GM23338 (cell line): Measurements from ENCODE around the gene TSC22D2. TPM values are rescaled to one million over a fixed set of nuclear protein-coding genes. Genes with fewer than 3 reads are reported as not detected.

ENCODE experiments used
- ATAC-seq: fragments of 200-7000 bp; cut with Tn5 transposase; 3 replicates; pipeline ENCODE4 v1.9.1; 2020
- DNase-seq: peaks from one replicate; pipeline ENCODE4 v3.0.0-alpha.2; 2015; ENCODE audit warnings: low spot score
- H2AFZ ChIP-seq: fragments of 200-600 bp; sonication (generic); 2 replicates; pipeline ENCODE4 v1.8.0; 2016; ENCODE audit warnings: antibody characterized with exemption, mild to moderate bottlenecking, moderate library complexity
- H3F3A ChIP-seq: fragments of 200-600 bp; sonication (generic); replicated peaks from 2 replicates; pipeline ENCODE4 v1.8.0; 2017; ENCODE audit warnings: antibody characterized with exemption, mixed run types, low read depth
- H3K27ac ChIP-seq: fragments of 200-600 bp; sonication (generic); 2 replicates; pipeline ENCODE4 v1.6.1; 2016; ENCODE audit warnings: low read depth
- H3K27me3 ChIP-seq: fragments of 200-600 bp; sonication (generic); 2 replicates; pipeline ENCODE4 v1.8.0; 2016; ENCODE audit warnings: mild to moderate bottlenecking, mixed run types, moderate library complexity; ENCODE audit not compliant: insufficient read depth
- H3K36me3 ChIP-seq: fragments of 200-600 bp; sonication (generic); 2 replicates; pipeline ENCODE4 v1.8.0; 2016; ENCODE audit warnings: mild to moderate bottlenecking; ENCODE audit not compliant: insufficient read depth
- H3K4me1 ChIP-seq: fragments of 200-600 bp; sonication (generic); 2 replicates; pipeline ENCODE4 v1.8.0; 2016; ENCODE audit warnings: mild to moderate bottlenecking, moderate library complexity; ENCODE audit not compliant: insufficient read depth
- H3K4me2 ChIP-seq: fragments of 200-600 bp; sonication (generic); 2 replicates; pipeline ENCODE4 v1.7.1; 2017; ENCODE audit warnings: mixed run types
- H3K4me3 ChIP-seq: fragments of 200-600 bp; sonication (generic); 2 replicates; pipeline ENCODE4 v1.6.1; 2016; ENCODE audit warnings: mixed run types
- H3K79me2 ChIP-seq: fragments of 200-600 bp; sonication (generic); replicated peaks from 2 replicates; pipeline ENCODE4 v1.8.0; 2017; ENCODE audit warnings: mild to moderate bottlenecking; ENCODE audit not compliant: insufficient read depth
- H3K9me2 ChIP-seq: fragments of 200-600 bp; sonication (generic); 2 replicates; pipeline ENCODE4 v1.8.0; 2017; ENCODE audit not compliant: insufficient read depth
- H4K20me1 ChIP-seq: fragments of 200-600 bp; sonication (generic); replicated peaks from 2 replicates; pipeline ENCODE4 v1.8.0; 2017; ENCODE audit warnings: mild to moderate bottlenecking; ENCODE audit not compliant: insufficient read depth
- H3K27ac Mint-ChIP-seq: 2 replicates; pipeline ENCODE4 v1.8.0; 2020; ENCODE audit warnings: inconsistent platforms, mild to moderate bottlenecking, moderate library complexity, mixed read lengths
- H3K27me3 Mint-ChIP-seq: 3 replicates; pipeline ENCODE4 v1.8.0; 2022; ENCODE audit warnings: low read depth, mild to moderate bottlenecking, moderate library complexity, mixed read lengths, inconsistent platforms; ENCODE audit not compliant: insufficient read depth, poor library complexity
- H3K36me3 Mint-ChIP-seq: 3 replicates; pipeline ENCODE4 v1.8.0; 2021; ENCODE audit warnings: low read depth, mild to moderate bottlenecking, inconsistent platforms, moderate library complexity, mixed read lengths
- H3K4me1 Mint-ChIP-seq: 3 replicates; pipeline ENCODE4 v1.8.0; 2020; ENCODE audit warnings: mild to moderate bottlenecking, inconsistent platforms, mixed read lengths
- H3K4me3 Mint-ChIP-seq: 3 replicates; pipeline ENCODE4 v1.8.0; 2021; ENCODE audit warnings: moderate library complexity, mild to moderate bottlenecking, inconsistent platforms, mixed read lengths
- H3K9me3 Mint-ChIP-seq: 3 replicates; pipeline ENCODE4 v1.8.0; 2020; ENCODE audit warnings: moderate library complexity, mild to moderate bottlenecking, inconsistent platforms, mixed read lengths
- CTCF ChIP-seq, 2 experiments: fragments of 200-600 bp in 1 of 2; sonication (generic) in 1 of 2; conservative IDR thresholded peaks; 2 replicates each; pipeline versions ENCODE4 v1.5.1 to v1.6.1; 2016 to 2017; ENCODE audit warnings: antibody characterized with exemption in 2 of 2, low read depth in 2 of 2, mild to moderate bottlenecking in 2 of 2, moderate library complexity in 1 of 2
- EZH2 ChIP-seq: fragments of 200-600 bp; sonication (generic); IDR thresholded peaks from one replicate; pipeline ENCODE4 v1.8.0; 2017; ENCODE audit warnings: antibody characterized with exemption, mild to moderate bottlenecking, low read depth; ENCODE audit not compliant: unreplicated experiment
- NANOG ChIP-seq: IDR thresholded peaks from 2 replicates; pipeline ENCODE4 v1.6.1; 2016; ENCODE audit warnings: antibody characterized with exemption, borderline replicate concordance
- POLR2AphosphoS5 ChIP-seq: IDR thresholded peaks from 2 replicates; pipeline ENCODE4 v1.6.1; 2016; ENCODE audit warnings: antibody characterized with exemption, low read depth
- REST ChIP-seq: IDR thresholded peaks from one replicate; pipeline ENCODE4 v1.6.1; 2018; ENCODE audit warnings: antibody characterized with exemption; ENCODE audit not compliant: unreplicated experiment
- ZNF331 ChIP-seq: fragments of 250-450 bp; sonication (Bioruptor Pico); IDR thresholded peaks from 2 replicates; pipeline ENCODE4 v1.5.0; 2020; ENCODE audit warnings: low read depth, mild to moderate bottlenecking, moderate library complexity
- ZNF462 ChIP-seq: fragments of 250-450 bp; sonication (Bioruptor Pico); IDR thresholded peaks from 2 replicates; pipeline ENCODE4 v1.5.0; 2020; ENCODE audit warnings: mild to moderate bottlenecking, moderate library complexity
- polyA plus RNA-seq: library from polyadenylated mRNA; unstranded; fragments of >200 nt; fragmentation: Nextera tagmentation; extraction: Ambion mirVana; gene quantifications from 2 replicates; pipeline ENCODE4 v1.2.1, GENCODE V29; 2016
- total RNA-seq: library from RNA; depleted of rRNA; stranded (reverse); fragments of >200 nt; shearing (Covaris generic); gene quantifications from 2 replicates; pipeline ENCODE4 v1.2.3, GENCODE V29; 2014

Gene TSC22D2
- total and polyA plus RNA-seq, 2 experiments from 2014 or later = 18.6 to 34.2 TPM

- Mint-ChIP-seq H3K4me3 (no peak overlapping the region), H3K9me3 (peaks cover 31% of the 10 kb centered on the region), H3K27me3 (peaks cover 3% of the 10 kb centered on the region), H3K36me3 (peaks cover 29% of the 10 kb centered on the region), H3K4me1 (no peaks in the 10 kb centered on the region), H3K27ac (no peak overlapping the region)
- H3K79me2 ChIP-seq = no peaks in the 10 kb centered on the region
- H3K9me2 ChIP-seq = no peaks in the 10 kb centered on the region
- no peaks in the 10 kb centered on the region for H3F3A ChIP-seq
- no peak overlapping the region for H3K27ac ChIP-seq
- H2AFZ ChIP-seq = peak overlapping the region; percentile 59
- H3K27me3 ChIP-seq = no peaks in the 10 kb centered on the region
- DNase-seq = peak; percentile 44
- no peaks in the 10 kb centered on the region for H3K4me1 ChIP-seq
- H3K4me2 ChIP-seq = no peak overlapping the region
- H3K36me3 ChIP-seq = peaks cover 3% of the 10 kb centered on the region; the same call in 1 of the 2 replicates
- no peaks in the 10 kb centered on the region for H4K20me1 ChIP-seq
- peak; percentile 85 for ATAC-seq
- H3K4me3 ChIP-seq = no peak overlapping the region
- peak; percentile 26 to 43 for TF ChIP-seq CTCF (conservative IDR thresholded peaks at IDR 0.05; ENCODE audit: low read depth in 2 of 2)
- peak; percentile 65 for TF ChIP-seq ZNF462 (CRISPR knock-in tag)
- no peak for TF ChIP-seq EZH2
- no peak for TF ChIP-seq POLR2AphosphoS5
- no peak for TF ChIP-seq NANOG
- no peak for TF ChIP-seq ZNF331 (CRISPR knock-in tag)
- no peak for TF ChIP-seq REST
Observed at GRCh38 chr3:150503402-150504099, 95.5 kb downstream of the TSC22D2 start.
